ENCODE results near the gene EVL.

- TF ChIP-seq PATZ1 (CRISPR knock-in tag; IDR thresholded peaks at IDR 0.05; ENCODE audit: borderline replicate concordance) (no peak), TCF4 (CRISPR knock-in tag; IDR thresholded peaks at IDR 0.05; ENCODE audit: borderline replicate concordance) (no peak), ARNTL (CRISPR knock-in tag; IDR thresholded peaks at IDR 0.05; ENCODE audit: borderline replicate concordance, low read depth) (no peak), RARB (CRISPR knock-in tag; IDR thresholded peaks at IDR 0.05) (no peak), ISL1 (CRISPR knock-in tag; IDR thresholded peaks at IDR 0.05) (no peak), POU6F1 (CRISPR knock-in tag; IDR thresholded peaks at IDR 0.05; ENCODE audit: borderline replicate concordance, low read depth) (no peak), ESRRG (CRISPR knock-in tag; IDR thresholded peaks at IDR 0.05) (no peak), ZNF8 (CRISPR knock-in tag; IDR thresholded peaks at IDR 0.05) (no peak), ZFP30 (CRISPR knock-in tag; IDR thresholded peaks at IDR 0.05) (no peak), SNAI2 (CRISPR knock-in tag; IDR thresholded peaks at IDR 0.05) (no peak), OSR1 (CRISPR knock-in tag; IDR thresholded peaks at IDR 0.05) (no peak), PPARA (CRISPR knock-in tag; IDR thresholded peaks at IDR 0.05; ENCODE audit: borderline replicate concordance) (no peak), CSRNP3 (CRISPR knock-in tag; IDR thresholded peaks at IDR 0.05) (no peak)
Measured at GRCh38 chr14:100084591-100084990, 19.4 kb downstream of the EVL start.

Data from SK-N-SH treated with all-trans-retinoic acid at 6 μM for 48 hours (cell line).